ENCODE results near the gene ABCC3.

DNA sequence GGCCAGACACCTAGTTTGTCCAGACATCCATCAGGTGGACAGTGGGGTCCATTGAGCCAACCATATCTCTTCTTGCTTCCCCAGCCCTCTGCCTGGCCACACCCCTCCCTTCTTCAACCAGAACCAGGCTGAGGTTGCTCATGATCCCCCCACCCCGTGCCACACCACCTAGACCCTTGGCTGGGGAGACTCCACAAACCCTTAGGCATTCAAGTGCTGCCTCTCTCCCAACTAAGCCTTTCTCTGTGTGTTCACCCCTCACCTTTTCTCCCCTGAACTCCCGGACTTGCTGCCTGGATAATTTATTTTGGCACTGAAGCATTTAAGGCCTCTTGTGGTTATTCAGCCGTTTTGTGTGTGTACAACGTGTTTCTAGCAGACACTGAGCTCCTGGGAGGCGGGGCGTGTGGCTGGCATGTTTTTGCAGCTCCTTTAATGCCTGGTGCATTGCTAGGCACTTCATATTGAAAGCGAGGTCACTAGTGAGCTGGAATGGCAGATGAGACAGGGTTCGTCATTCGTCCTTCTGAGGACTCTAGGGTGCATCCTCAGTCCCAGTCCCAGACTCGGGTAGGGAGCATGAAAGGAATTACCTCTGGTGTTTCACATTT is 45.5 kb upstream of the ABCC3 start:
- TF ChIP-seq, protein P1, sequence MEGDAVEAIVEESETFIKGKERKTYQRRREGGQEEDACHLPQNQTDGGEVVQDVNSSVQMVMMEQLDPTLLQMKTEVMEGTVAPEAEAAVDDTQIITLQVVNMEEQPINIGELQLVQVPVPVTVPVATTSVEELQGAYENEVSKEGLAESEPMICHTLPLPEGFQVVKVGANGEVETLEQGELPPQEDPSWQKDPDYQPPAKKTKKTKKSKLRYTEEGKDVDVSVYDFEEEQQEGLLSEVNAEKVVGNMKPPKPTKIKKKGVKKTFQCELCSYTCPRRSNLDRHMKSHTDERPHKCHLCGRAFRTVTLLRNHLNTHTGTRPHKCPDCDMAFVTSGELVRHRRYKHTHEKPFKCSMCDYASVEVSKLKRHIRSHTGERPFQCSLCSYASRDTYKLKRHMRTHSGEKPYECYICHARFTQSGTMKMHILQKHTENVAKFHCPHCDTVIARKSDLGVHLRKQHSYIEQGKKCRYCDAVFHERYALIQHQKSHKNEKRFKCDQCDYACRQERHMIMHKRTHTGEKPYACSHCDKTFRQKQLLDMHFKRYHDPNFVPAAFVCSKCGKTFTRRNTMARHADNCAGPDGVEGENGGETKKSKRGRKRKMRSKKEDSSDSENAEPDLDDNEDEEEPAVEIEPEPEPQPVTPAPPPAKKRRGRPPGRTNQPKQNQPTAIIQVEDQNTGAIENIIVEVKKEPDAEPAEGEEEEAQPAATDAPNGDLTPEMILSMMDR (IDR thresholded peaks at IDR 0.05; ENCODE audit: insufficient read depth, low read length) = no peak
- TF ChIP-seq POLR2AphosphoS5 (IDR thresholded peaks at IDR 0.05; ENCODE audit: low read depth) (no peak), GABPA (IDR thresholded peaks at IDR 0.05; ENCODE audit: low read depth) (no peak)

Measured in HL-60 (cell line).